ENCODE data around the gene NGEF. TPM values are rescaled to one million over a fixed set of nuclear protein-coding genes. Genes with fewer than 3 reads are reported as not detected.

Gene NGEF
- total RNA-seq, 1 experiment from 2014 or later = 5.4 TPM

DNA sequence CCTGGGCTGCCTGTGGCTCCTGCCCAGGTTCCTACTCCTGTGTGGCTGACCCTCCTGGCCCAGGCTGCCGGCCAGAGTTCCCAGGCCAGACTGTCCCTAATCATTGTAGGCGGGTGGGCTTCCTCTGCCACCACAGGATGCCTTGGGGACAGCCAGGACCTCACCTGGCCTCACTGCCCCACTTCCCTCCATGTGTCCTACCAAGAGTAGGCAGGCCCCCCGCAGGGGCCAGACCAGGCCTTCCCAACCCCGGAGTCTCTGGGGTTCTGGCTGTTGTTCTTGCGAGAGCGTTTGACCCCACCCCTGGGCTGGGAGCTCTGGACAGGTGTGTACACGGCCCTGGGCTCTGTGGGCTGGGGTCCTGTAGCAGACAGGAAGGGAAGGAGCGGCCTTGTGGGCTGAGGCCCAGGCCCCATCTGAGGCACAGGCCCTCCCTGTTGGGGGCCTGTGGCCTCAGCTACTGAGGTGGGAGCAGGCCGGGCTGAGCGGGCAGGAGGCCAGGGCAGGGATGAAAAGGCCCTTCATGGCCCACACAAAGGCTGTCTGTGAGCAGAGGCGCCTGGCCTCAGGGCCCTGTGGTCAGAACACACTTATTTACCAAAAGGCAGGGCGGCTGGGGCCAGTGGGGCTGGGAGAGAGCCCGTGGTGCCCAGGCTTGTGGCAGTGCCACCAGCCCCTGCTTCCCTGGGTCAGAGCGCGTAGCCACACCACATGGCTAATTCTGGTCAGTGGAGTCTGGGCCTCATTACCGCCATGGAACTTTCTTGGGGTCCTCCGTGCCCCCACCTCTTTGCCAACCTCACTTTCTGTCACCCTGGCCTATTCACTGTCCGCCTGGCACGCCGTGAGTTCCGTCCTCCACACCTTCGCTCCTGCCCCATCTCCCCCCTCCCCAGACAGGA lies 141.0 kb downstream of the NGEF start (continued):
- TF ChIP-seq, protein P1, sequence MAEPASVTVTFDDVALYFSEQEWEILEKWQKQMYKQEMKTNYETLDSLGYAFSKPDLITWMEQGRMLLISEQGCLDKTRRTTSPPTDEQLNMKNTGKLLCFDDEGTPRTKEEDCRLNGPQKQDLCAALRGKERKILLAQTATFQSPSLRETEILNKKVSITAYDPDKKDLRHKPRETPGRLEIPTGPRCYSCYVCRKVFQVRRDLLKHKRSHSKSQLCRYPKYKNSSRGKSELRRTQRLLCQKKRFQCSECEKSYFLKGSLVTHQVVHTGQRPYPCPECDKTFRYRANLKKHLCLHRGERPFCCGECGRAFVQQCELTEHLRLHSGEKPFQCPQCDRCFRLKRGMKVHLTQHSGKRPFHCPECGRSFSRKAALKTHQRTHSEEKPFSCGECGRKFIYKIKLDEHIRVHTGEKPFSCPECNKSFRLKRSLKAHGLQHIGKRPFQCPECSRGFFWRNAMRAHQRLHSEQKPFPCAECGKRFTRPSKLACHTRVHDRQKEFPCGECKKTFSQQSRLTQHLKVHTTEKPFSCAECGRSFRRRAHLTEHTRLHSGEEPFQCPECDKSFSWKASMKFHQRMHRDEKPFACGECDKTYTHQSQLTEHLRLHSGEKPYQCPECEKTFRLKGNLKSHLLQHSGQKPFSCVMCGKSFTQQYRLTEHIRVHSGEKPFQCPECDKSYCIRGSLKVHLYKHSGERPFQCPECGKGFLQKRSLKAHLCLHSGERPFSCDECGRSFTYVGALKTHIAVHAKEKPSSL (CRISPR knock-in tag; conservative IDR thresholded peaks at IDR 0.05) = no peak

DNA sequence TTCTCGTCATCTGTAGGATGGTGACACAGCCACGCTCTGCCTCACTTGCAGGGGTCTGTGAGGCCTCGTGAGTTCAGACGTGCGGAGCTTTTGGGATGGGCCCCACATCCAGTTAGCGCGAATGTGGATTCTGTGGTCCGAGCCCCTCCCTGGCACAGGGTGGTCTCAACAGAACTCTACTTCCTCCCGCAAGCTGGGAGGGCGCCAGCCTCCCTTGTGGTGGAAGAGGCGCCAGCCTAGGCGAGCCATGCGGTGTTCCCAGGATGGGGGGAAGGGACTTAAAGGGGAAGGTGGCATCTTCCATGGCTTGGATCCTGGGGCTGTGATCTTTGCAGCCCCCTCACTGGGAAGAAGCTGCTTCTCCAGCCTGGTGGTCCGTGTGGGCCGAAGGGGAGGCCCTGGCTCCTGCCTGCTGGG lies 141.6 kb downstream of the NGEF start:
- no peak for ATAC-seq
- peaks cover 9% of the 10 kb centered on the region for H3K27me3 Mint-ChIP-seq (ENCODE audit: low read depth)
- TF ChIP-seq, protein P2, sequence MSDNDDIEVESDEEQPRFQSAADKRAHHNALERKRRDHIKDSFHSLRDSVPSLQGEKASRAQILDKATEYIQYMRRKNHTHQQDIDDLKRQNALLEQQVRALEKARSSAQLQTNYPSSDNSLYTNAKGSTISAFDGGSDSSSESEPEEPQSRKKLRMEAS (CRISPR knock-in tag; IDR thresholded peaks at IDR 0.05) = no peak
- TF ChIP-seq GABPB1 (CRISPR knock-in tag; IDR thresholded peaks at IDR 0.05) = peak; percentile 7; the same call in 1 of the 2 replicates
- no peak for TF ChIP-seq ZBTB21 (CRISPR knock-in tag; IDR thresholded peaks at IDR 0.05; ENCODE audit: borderline replicate concordance)
- no peak overlapping the region for H3K27ac Mint-ChIP-seq
- peaks cover 4% of the 10 kb centered on the region; the same call in 1 of the 2 replicates for H3K4me1 Mint-ChIP-seq
- no peak for DNase-seq (ENCODE audit: low spot score)
- POLR2A ChIA-PET = interaction anchor here (0.5 kb wide), 1 partner anchor 197 kb away, joined by 3 read pairs; no protein-coding TSS in a partner anchor
- no peak overlapping the region for H3K4me3 Mint-ChIP-seq
- CTCF ChIA-PET = no interaction called here
- no peaks in the 10 kb centered on the region for H3K36me3 Mint-ChIP-seq
- no peaks in the 10 kb centered on the region for H3K9me3 Mint-ChIP-seq

DNA sequence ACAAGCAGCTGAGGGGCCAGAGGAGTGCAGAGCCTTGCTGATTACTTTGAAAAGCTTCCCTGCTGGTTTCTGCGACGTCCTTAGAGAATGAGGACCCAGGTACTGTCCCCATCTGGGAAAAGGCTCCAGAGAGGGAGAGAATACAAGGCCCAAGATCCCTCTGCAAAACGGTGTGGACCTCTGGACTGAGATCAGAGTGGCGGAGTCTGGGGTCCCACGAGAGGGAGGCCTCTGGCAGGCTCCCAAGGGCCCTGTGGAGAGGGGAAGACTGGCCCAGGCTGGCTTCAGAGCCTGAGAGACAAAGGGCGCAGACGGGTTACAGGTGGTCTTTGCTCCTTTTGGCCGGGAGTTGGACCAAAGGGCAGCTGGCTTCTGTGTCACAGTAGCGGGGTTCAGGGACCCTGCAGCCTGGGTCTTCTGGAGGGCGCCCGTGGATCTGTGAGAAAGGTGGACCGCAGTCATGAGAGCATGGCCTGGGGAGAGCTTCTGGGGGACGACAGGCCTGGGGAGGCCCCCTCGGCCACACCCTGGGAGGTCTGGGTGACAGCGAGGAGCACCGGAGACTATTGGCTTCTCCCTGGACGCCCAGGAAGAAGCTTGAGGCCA lies 142.2 kb downstream of the NGEF start:
- Mint-ChIP-seq H3K4me1 (peaks cover 4% of the 10 kb centered on the region; the same call in 1 of the 2 replicates), H3K36me3 (no peaks in the 10 kb centered on the region), H3K9me3 (no peaks in the 10 kb centered on the region), H3K27ac (no peak overlapping the region), H3K4me3 (no peak overlapping the region), H3K27me3 (ENCODE audit: low read depth) (peaks cover 9% of the 10 kb centered on the region)
- ChIA-PET CTCF (interaction anchor here (2.8 kb wide), 1 partner anchor 16 kb away, joined by 9 read pairs; no protein-coding TSS in a partner anchor), POLR2A (no interaction called here)
- no peak for DNase-seq (ENCODE audit: low spot score)
- TF ChIP-seq ZNF263 (CRISPR knock-in tag; IDR thresholded peaks at IDR 0.05; ENCODE audit: low read depth) (no peak), NR3C1 (CRISPR knock-in tag; conservative IDR thresholded peaks at IDR 0.05; ENCODE audit: low read depth) (no peak), ZBTB21 (CRISPR knock-in tag; IDR thresholded peaks at IDR 0.05; ENCODE audit: borderline replicate concordance) (no peak), ZNF396 (CRISPR knock-in tag; IDR thresholded peaks at IDR 0.05; ENCODE audit: borderline replicate concordance) (no peak)
- TF ChIP-seq, protein P3, sequence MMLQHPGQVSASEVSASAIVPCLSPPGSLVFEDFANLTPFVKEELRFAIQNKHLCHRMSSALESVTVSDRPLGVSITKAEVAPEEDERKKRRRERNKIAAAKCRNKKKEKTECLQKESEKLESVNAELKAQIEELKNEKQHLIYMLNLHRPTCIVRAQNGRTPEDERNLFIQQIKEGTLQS (CRISPR knock-in tag; conservative IDR thresholded peaks at IDR 0.05) = no peak
- TF ChIP-seq, protein P1 (CRISPR knock-in tag; conservative IDR thresholded peaks at IDR 0.05) = no peak
- ATAC-seq = no peak

DNA sequence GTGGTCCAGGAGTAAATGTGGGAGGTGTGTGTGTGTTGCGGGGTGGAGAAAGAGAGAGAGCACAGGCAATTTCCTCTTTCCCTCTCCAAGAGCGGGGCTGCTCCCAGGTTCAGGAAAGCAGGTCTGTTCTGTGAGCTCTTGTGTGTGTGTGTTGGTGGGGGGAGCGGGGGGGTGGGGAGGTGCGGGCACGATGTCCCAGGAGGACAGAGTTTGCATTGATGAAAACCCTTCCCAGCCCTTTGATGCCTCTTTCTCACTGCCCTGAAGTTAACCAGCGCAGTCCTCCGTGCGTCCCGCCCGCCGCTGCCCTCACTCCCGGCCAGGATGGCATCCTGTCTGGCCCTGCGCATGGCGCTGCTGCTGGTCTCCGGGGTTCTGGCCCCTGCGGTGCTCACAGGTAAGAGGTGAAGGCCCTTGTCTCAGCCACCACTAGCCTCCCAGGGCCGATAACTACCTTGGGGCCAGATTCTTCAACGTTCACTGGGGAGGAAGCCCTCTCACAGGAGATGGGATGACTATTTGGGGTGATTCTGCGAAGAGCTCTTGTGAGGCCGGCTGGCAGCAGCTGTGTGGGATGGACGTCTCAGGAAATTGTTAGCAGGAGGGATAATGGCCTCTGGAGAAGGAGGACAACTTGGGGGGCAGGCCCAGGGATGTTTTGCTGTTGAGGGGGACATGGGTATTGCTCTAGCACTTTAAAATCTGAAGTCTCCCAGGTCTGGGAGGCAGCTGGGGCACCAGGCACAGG lies 142.9 kb downstream of the NGEF start, which contains the start of gene SNORC:
Gene SNORC, plus strand, starts transcription at position 247 of the 748 bp plus-strand sequence. Its CDS starts 78 bp downstream, at position 325.
- DNase-seq (ENCODE audit: low spot score) (no peak), ATAC-seq (no peak)
- Mint-ChIP-seq H3K9me3 (no peaks in the 10 kb centered on the region), H3K27me3 (ENCODE audit: low read depth) (peaks cover 3% of the 10 kb centered on the region), H3K4me1 (peaks cover 4% of the 10 kb centered on the region; the same call in 1 of the 2 replicates), H3K36me3 (no peaks in the 10 kb centered on the region), H3K4me3 (no peak within 1 kb of the TSS), H3K27ac (peak within 1 kb of the TSS; percentile 28)
- ChIA-PET CTCF (interaction anchor here (2.0 to 2.8 kb wide), 2 partner anchors 17 to 159 kb away, joined by 9 to 12 read pairs; no protein-coding TSS in a partner anchor), POLR2A (no interaction called here)
- TF ChIP-seq SOX15 (CRISPR knock-in tag; IDR thresholded peaks at IDR 0.05) (no peak), EMX1 (CRISPR knock-in tag; IDR thresholded peaks at IDR 0.05) (no peak), IRF2 (CRISPR knock-in tag; IDR thresholded peaks at IDR 0.05; ENCODE audit: borderline replicate concordance, low read depth) (no peak), NFATC4 (CRISPR knock-in tag; IDR thresholded peaks at IDR 0.05) (no peak), SP1 (CRISPR knock-in tag; conservative IDR thresholded peaks at IDR 0.05) (no peak), MXD4 (CRISPR knock-in tag; IDR thresholded peaks at IDR 0.05; ENCODE audit: borderline replicate concordance) (no peak), SMAD3 (CRISPR knock-in tag; IDR thresholded peaks at IDR 0.05; ENCODE audit: borderline replicate concordance) (no peak), TEAD4 (CRISPR knock-in tag; IDR thresholded peaks at IDR 0.05) (no peak)
- TF ChIP-seq, protein P1 (CRISPR knock-in tag; conservative IDR thresholded peaks at IDR 0.05) = no peak
- TF ChIP-seq, protein P4, sequence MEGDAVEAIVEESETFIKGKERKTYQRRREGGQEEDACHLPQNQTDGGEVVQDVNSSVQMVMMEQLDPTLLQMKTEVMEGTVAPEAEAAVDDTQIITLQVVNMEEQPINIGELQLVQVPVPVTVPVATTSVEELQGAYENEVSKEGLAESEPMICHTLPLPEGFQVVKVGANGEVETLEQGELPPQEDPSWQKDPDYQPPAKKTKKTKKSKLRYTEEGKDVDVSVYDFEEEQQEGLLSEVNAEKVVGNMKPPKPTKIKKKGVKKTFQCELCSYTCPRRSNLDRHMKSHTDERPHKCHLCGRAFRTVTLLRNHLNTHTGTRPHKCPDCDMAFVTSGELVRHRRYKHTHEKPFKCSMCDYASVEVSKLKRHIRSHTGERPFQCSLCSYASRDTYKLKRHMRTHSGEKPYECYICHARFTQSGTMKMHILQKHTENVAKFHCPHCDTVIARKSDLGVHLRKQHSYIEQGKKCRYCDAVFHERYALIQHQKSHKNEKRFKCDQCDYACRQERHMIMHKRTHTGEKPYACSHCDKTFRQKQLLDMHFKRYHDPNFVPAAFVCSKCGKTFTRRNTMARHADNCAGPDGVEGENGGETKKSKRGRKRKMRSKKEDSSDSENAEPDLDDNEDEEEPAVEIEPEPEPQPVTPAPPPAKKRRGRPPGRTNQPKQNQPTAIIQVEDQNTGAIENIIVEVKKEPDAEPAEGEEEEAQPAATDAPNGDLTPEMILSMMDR (IDR thresholded peaks at IDR 0.05) = no peak
